D721Med (cell line): ENCODE data around the gene THBS4.
A peak's percentile ranks its signal among the peaks of the same experiment; 100 is the strongest.

Experiments
- DNase-seq: peaks from one replicate; pipeline ENCODE4 v3.0.0; 2011; ENCODE audit warnings: low spot score; ENCODE audit not compliant: insufficient read length
- FAIRE-seq: peaks from 2 replicates; lab custom pipeline; 2011; peaks lifted over from hg19 to GRCh38; lab: Jason Lieb, UNC
- CTCF ChIP-seq: IDR thresholded peaks from 2 replicates; pipeline ENCODE4 v1.5.1; 2012; ENCODE audit warnings: mild to moderate bottlenecking, control low read depth; ENCODE audit not compliant: insufficient read depth; ENCODE audit errors: missing control alignments

The THBS4 gene

GRCh38 chr5:80076131-80077050 is 41.2 kb downstream of the THBS4 start:
- DNase-seq, result no peak
- no peak for FAIRE-seq
- no peak for TF ChIP-seq CTCF

- no peak for FAIRE-seq
- no peak for DNase-seq
- TF ChIP-seq CTCF, result no peak
Measured at GRCh38 chr5:80077051-80077714, 42.0 kb downstream of the THBS4 start.

GRCh38 chr5:80078921-80079320 is 43.8 kb downstream of the THBS4 start:
- no peak for TF ChIP-seq CTCF
- DNase-seq (no peak), FAIRE-seq (no peak)

GRCh38 chr5:80082281-80082680 is 47.1 kb downstream of the THBS4 start:
- no peak for FAIRE-seq
- no peak for TF ChIP-seq CTCF
- DNase-seq, result no peak

- DNase-seq, result peak; percentile 59
- FAIRE-seq, result no peak
- TF ChIP-seq CTCF, result peak; percentile 58
Measured at GRCh38 chr5:80082731-80083100, 47.6 kb downstream of the THBS4 start.

GRCh38 chr5:80083101-80083890 is 48.1 kb downstream of the THBS4 start:
- FAIRE-seq (peak; percentile 93), DNase-seq (peak; percentile 37)
- TF ChIP-seq CTCF, result peak; percentile 82
